Endothelial cell of umbilical vein (primary cell): ENCODE measurements around the gene ATXN10. TPM values are rescaled to one million over a fixed set of nuclear protein-coding genes. Genes with fewer than 3 reads are reported as not detected.

Experiments
- BruUV-seq: library from RNA; stranded (reverse); fragments of 400-500 nt; replicated peaks from 2 replicates; lab custom pipeline; 2021; lab: Mats Ljungman, UMichigan
- CTCF ChIA-PET: fragments of 300-600, 350-600 bp; sonication (Branson Sonifier 250); formaldehyde crosslinking; loops from one replicate; lab custom pipeline; 2021; ENCODE audit warnings: antibody characterized with exemption, inconsistent platforms; lab: Charles Lee
- POLR2A ChIA-PET: fragments of 300-600, 350-600 bp; sonication (Branson Sonifier 250); formaldehyde crosslinking; loops from one replicate; lab custom pipeline; 2021; ENCODE audit warnings: antibody characterized with exemption, inconsistent platforms; lab: Charles Lee
- DNase-seq: peaks from one replicate; pipeline ENCODE4 v3.0.0-alpha.2; 2011; ENCODE audit warnings: low read depth, low spot score
- FAIRE-seq: peaks from 2 replicates; lab custom pipeline; 2011; peaks lifted over from hg19 to GRCh38; lab: Jason Lieb, UNC
- H2AFZ ChIP-seq: 2 replicates; pipeline ENCODE4 v1.6.0; 2012; ENCODE audit warnings: low read depth, low read length, control low read depth, inconsistent platforms
- H3K27ac ChIP-seq: 2 replicates; pipeline ENCODE4 v1.5.1; 2011; ENCODE audit warnings: low read depth, mild to moderate bottlenecking, control low read depth, low read length, moderate library complexity; ENCODE audit not compliant: insufficient read depth
- H3K27me3 ChIP-seq, 2 experiments: 2 replicates each; pipeline versions ENCODE4 v1.6.0 to v1.6.1; 2011; ENCODE audit warnings: low read length in 2 of 2, mixed read lengths in 1 of 2; ENCODE audit not compliant: control insufficient read depth in 2 of 2, insufficient read depth in 2 of 2
- H3K36me3 ChIP-seq, 2 experiments: 2 replicates in 1 of 2; 3 replicates in 1 of 2; pipeline ENCODE4 v1.5.1; 2011; ENCODE audit warnings: low read length in 2 of 2, mild to moderate bottlenecking in 1 of 2, moderate library complexity in 1 of 2; ENCODE audit not compliant: control insufficient read depth in 2 of 2, insufficient read depth in 2 of 2; ENCODE audit errors: extremely low read depth in 1 of 2
- H3K4me1 ChIP-seq: 3 replicates; pipeline ENCODE4 v1.5.1; 2011; ENCODE audit warnings: mild to moderate bottlenecking, low read length; ENCODE audit not compliant: control insufficient read depth, insufficient read depth; ENCODE audit errors: extremely low read depth
- H3K4me2 ChIP-seq: 2 replicates; pipeline ENCODE4 v1.6.1; 2011; ENCODE audit warnings: low read length, control low read depth, mixed read lengths; ENCODE audit not compliant: insufficient read depth
- H3K4me3 ChIP-seq, 3 experiments: fragments of 200-600 bp in 1 of 3; sonication (generic), shearing (Covaris generic) in 1 of 3; replicated peaks in 1 of 3; 2 replicates each; pipeline ENCODE4 v1.5.1; 2011 to 2016; ENCODE audit warnings: control low read depth in 3 of 3, low read length in 3 of 3, mild to moderate bottlenecking in 2 of 3, inconsistent platforms in 1 of 3, low read depth in 1 of 3, moderate library complexity in 1 of 3; ENCODE audit not compliant: insufficient read depth in 1 of 3
- H3K79me2 ChIP-seq: 2 replicates; pipeline ENCODE4 v1.6.0; 2012; ENCODE audit warnings: low read length, inconsistent platforms; ENCODE audit not compliant: control insufficient read depth, insufficient read depth
- H3K9ac ChIP-seq: replicated peaks from 2 replicates; pipeline ENCODE3; 2011; ENCODE audit warnings: low read length, control low read depth; ENCODE audit not compliant: insufficient read depth; ENCODE audit errors: extremely low read depth
- H3K9me1 ChIP-seq: replicated peaks from 3 replicates; pipeline ENCODE4 v1.6.0; 2011; ENCODE audit warnings: mild to moderate bottlenecking, low read length; ENCODE audit not compliant: control insufficient read depth, insufficient read depth; ENCODE audit errors: extremely low read depth
- H3K9me3 ChIP-seq: replicated peaks from 2 replicates; pipeline ENCODE4 v1.5.1; 2012; ENCODE audit warnings: low read length, inconsistent platforms; ENCODE audit not compliant: control insufficient read depth, insufficient read depth
- H4K20me1 ChIP-seq: replicated peaks from 2 replicates; pipeline ENCODE3; 2011; ENCODE audit warnings: mild to moderate bottlenecking, low read length; ENCODE audit not compliant: control insufficient read depth, insufficient read depth; ENCODE audit errors: extremely low read depth
- EZH2 ChIP-seq: IDR thresholded peaks from 2 replicates; pipeline ENCODE4 v1.6.1; 2012; ENCODE audit warnings: borderline replicate concordance, low read depth, mild to moderate bottlenecking, moderate library complexity, low read length, inconsistent platforms; ENCODE audit not compliant: severe bottlenecking
- FOS ChIP-seq: IDR thresholded peaks from 2 replicates; pipeline ENCODE4 v1.6.1; 2011; ENCODE audit warnings: mild to moderate bottlenecking, low read length, moderate library complexity, borderline replicate concordance; ENCODE audit not compliant: insufficient read depth
- GATA2 ChIP-seq: IDR thresholded peaks from 2 replicates; pipeline ENCODE4 v1.7.0; 2011; ENCODE audit warnings: low read depth, mild to moderate bottlenecking, moderate library complexity, mixed read lengths, low read length; ENCODE audit not compliant: insufficient read length, insufficient read depth
- JUN ChIP-seq: IDR thresholded peaks from 2 replicates; pipeline ENCODE4 v1.6.1; 2011; ENCODE audit warnings: borderline replicate concordance, low read depth; ENCODE audit not compliant: insufficient read length, insufficient read depth
- MAX ChIP-seq: IDR thresholded peaks from 2 replicates; pipeline ENCODE4 v1.6.1; 2011; ENCODE audit not compliant: insufficient read depth, insufficient read length
- MYC ChIP-seq: IDR thresholded peaks from one replicate; pipeline ENCODE4 v1.6.1; 2011; ENCODE audit warnings: mild to moderate bottlenecking, low read depth, low read length
- POLR2A ChIP-seq: IDR thresholded peaks from 2 replicates; pipeline ENCODE4 v1.6.1; 2012; ENCODE audit warnings: low read depth, mild to moderate bottlenecking, control low read depth, low read length
- POLR2AphosphoS5 ChIP-seq: IDR thresholded peaks from 2 replicates; pipeline ENCODE4 v1.6.1; 2012; ENCODE audit warnings: low read depth, mild to moderate bottlenecking, control low read depth, low read length, moderate library complexity; ENCODE audit not compliant: insufficient read depth
- dilution Hi-C: fragments of 300-500 bp; cut with MboI; formaldehyde crosslinking; loops from one replicate; pipeline ENCODE4 v1.15.0; 2019; ENCODE audit warnings: low sequenced_read_pairs; ENCODE audit not compliant: extremely low pct_ligation_motif_present
- intact Hi-C: fragments of 100-400 bp; cut with micrococcal nuclease; formaldehyde crosslinking; loops from one replicate; pipeline ENCODE4 v1.10.0; 2022
- polyA plus RNA-seq, 4 experiments: library from polyadenylated mRNA; depleted of rRNA in 3 of 4; stranded (reverse) in 3 of 4; unstranded in 1 of 4; fragments of >200 nt; gene quantifications; 2 replicates each; pipeline versions ENCODE4 v1.2.1 to v1.2.3, GENCODE V29; 2011 to 2012; ENCODE audit warnings: missing spikeins in 1 of 4
- total RNA-seq: library from RNA; stranded (reverse); gene quantifications from 2 replicates; pipeline ENCODE4 v1.2.3, GENCODE V29; 2021

Gene ATXN10
- total and polyA plus RNA-seq, 2 donors (not counting 3 experiments of a cell fraction or from before 2014, with no cell fraction given) = 73.2 to 91.9 TPM

- dilution Hi-C loops (no loop called here), intact Hi-C loops (no loop called here)
- ChIA-PET CTCF (interaction anchor here (1.6 to 2.3 kb wide), 3 partner anchors 70 to 215 kb away, joined by 5 to 11 read pairs (median 6); no protein-coding TSS in a partner anchor), POLR2A (no interaction called here)
- Histone ChIP-seq H3K79me2 (no peaks in the 10 kb centered on the region), H3K9me3 (no peaks in the 10 kb centered on the region), H3K27ac (no peak overlapping the region), H3K9me1 (no peaks in the 10 kb centered on the region), H2AFZ (no peak overlapping the region), H3K9ac (no peak overlapping the region), H4K20me1 (no peaks in the 10 kb centered on the region), H3K27me3 (peaks cover 21 to 25% of the 10 kb centered on the region in 2 experiments), H3K4me1 (no peaks in the 10 kb centered on the region), H3K4me2 (no peak overlapping the region), H3K4me3 (no peak overlapping the region), H3K36me3 (no peaks in the 10 kb centered on the region)
- BruUV-seq = no TSS peak
- FAIRE-seq (no peak), DNase-seq (no peak)
- no peak for TF ChIP-seq FOS
- no peak for TF ChIP-seq EZH2
- TF ChIP-seq POLR2AphosphoS5 = no peak
- TF ChIP-seq MYC = no peak
- TF ChIP-seq POLR2A = no peak
- TF ChIP-seq GATA2 = no peak
- TF ChIP-seq MAX = no peak
- TF ChIP-seq JUN = no peak
Measured at GRCh38 chr22:45647532-45648225, 24.0 kb upstream of the ATXN10 start.
